HG03571 (cell line): ENCODE results near the gene CDADC1.
"Not testable (repeated sequence)": the region's sequence is repeated elsewhere in the genome, so short reads cannot be mapped to it uniquely, and the experiment has no call there.

ENCODE experiments used
- ATAC-seq: cut with Tn5 transposase; IDR thresholded peaks from one replicate; pipeline ENCODE4 v1.9.1; 2021; ENCODE audit not compliant: unreplicated experiment

The CDADC1 gene

GRCh38 chr13:49310251-49310650 is 62.5 kb downstream of the CDADC1 start:
- no peak for ATAC-seq

GRCh38 chr13:49311816-49312215 is 64.1 kb downstream of the CDADC1 start:
- ATAC-seq, result no peak

- no peak for ATAC-seq
Observed at GRCh38 chr13:49314344-49314882, 66.7 kb downstream of the CDADC1 start.

GRCh38 chr13:49315036-49315565 is 67.4 kb downstream of the CDADC1 start:
- no peak for ATAC-seq

GRCh38 chr13:49315756-49316482 is 68.2 kb downstream of the CDADC1 start:
- ATAC-seq, result no peak

- no peak for ATAC-seq
Observed at GRCh38 chr13:49319551-49319950, 71.8 kb downstream of the CDADC1 start.

- no peak for ATAC-seq
Observed at GRCh38 chr13:49319951-49320350, 72.2 kb downstream of the CDADC1 start.

- no peak for ATAC-seq
Observed at GRCh38 chr13:49320975-49321374, 73.2 kb downstream of the CDADC1 start.

- ATAC-seq, result no peak
Observed at GRCh38 chr13:49322702-49323101, 75.0 kb downstream of the CDADC1 start.

GRCh38 chr13:49323344-49323743 is 75.6 kb downstream of the CDADC1 start:
- no peak for ATAC-seq

GRCh38 chr13:49326222-49326917 is 78.6 kb downstream of the CDADC1 start:
- no peak for ATAC-seq

- ATAC-seq, result not testable (repeated sequence)
Observed at GRCh38 chr13:49327145-49327544, 79.4 kb downstream of the CDADC1 start.

- ATAC-seq, result no peak
Observed at GRCh38 chr13:49329831-49330545, 82.3 kb downstream of the CDADC1 start.

- no peak for ATAC-seq
Observed at GRCh38 chr13:49330546-49330864, 82.8 kb downstream of the CDADC1 start.

- no peak for ATAC-seq
Observed at GRCh38 chr13:49336655-49337054, 88.9 kb downstream of the CDADC1 start.

- ATAC-seq, result no peak
Observed at GRCh38 chr13:49340161-49340560, 92.4 kb downstream of the CDADC1 start.

GRCh38 chr13:49341517-49341916 is 93.8 kb downstream of the CDADC1 start:
- no peak for ATAC-seq

- ATAC-seq, result no peak
Observed at GRCh38 chr13:49341941-49342340, 94.2 kb downstream of the CDADC1 start.

GRCh38 chr13:49342454-49342853 is 94.7 kb downstream of the CDADC1 start:
- ATAC-seq, result no peak
